AG10803 (cell line): ENCODE data around the gene GRAMD1B.

ENCODE experiments used
- DNase-seq: peaks from one replicate; pipeline ENCODE4 v3.0.0; 2010; ENCODE audit warnings: low read depth
- H3K4me3 ChIP-seq: 2 replicates; pipeline ENCODE4 v1.5.1; 2011; ENCODE audit warnings: mild to moderate bottlenecking, low read length, control low read depth
- CTCF ChIP-seq: conservative IDR thresholded peaks from 2 replicates; pipeline ENCODE4 v1.5.1; 2011; ENCODE audit warnings: mild to moderate bottlenecking, low read length, control low read depth, inconsistent platforms

Gene GRAMD1B

GRCh38 chr11:123547180-123547579 lies 117.1 kb downstream of the GRAMD1B start:
- DNase-seq: no peak
- H3K4me3 ChIP-seq: no peak overlapping the region
- TF ChIP-seq CTCF: no peak

- TF ChIP-seq CTCF: no peak
- DNase-seq: no peak
- no peak overlapping the region for H3K4me3 ChIP-seq
Observed at GRCh38 chr11:123548774-123549173, 118.7 kb downstream of the GRAMD1B start.

- no peak overlapping the region for H3K4me3 ChIP-seq
- DNase-seq: no peak
- no peak for TF ChIP-seq CTCF
Observed at GRCh38 chr11:123549926-123550917, 120.2 kb downstream of the GRAMD1B start.

GRCh38 chr11:123551079-123551478 lies 121.0 kb downstream of the GRAMD1B start:
- DNase-seq: no peak
- H3K4me3 ChIP-seq: no peak overlapping the region
- no peak for TF ChIP-seq CTCF

GRCh38 chr11:123556633-123557032 lies 126.6 kb downstream of the GRAMD1B start:
- no peak for TF ChIP-seq CTCF
- no peak overlapping the region for H3K4me3 ChIP-seq
- no peak for DNase-seq

GRCh38 chr11:123558536-123559315 lies 128.7 kb downstream of the GRAMD1B start:
- no peak for TF ChIP-seq CTCF
- no peak for DNase-seq
- H3K4me3 ChIP-seq: peak overlapping the region; percentile 28
